OCI-LY3 (cell line): ENCODE data around the gene SLC35F6.

Source experiments
- CTCF ChIP-seq: fragments of 200-600, 300-600 bp; sonication (generic); IDR thresholded peaks from 2 replicates; pipeline ENCODE4 v1.5.1; 2014; ENCODE audit warnings: antibody characterized with exemption, low read length, low read depth
- EZH2phosphoT487 ChIP-seq: fragments of 200-600 bp; shearing (Covaris generic); IDR thresholded peaks from 2 replicates; pipeline ENCODE4 v1.6.1; 2018; ENCODE audit warnings: antibody characterized with exemption, mixed run types, low read depth

DNA sequence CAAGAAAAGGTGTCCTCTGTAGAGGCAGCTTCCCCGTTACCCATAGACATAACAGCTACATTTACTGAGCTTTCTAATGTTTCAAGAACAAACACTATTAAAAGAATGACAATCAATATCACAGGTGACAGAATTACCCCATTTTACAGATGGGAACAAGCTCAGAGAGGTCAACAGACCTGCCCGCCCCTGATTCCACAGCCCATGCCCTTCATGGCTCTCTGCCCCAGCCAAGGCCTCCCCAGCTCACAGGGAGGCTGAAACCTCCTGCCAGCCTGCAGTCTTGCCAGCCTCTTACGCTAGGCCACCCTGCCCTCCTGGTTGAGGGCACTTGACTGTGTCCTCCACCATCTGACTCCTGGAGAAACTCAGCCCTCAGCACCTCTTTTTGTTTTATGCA lies 19.1 kb upstream of the SLC35F6 start:
- TF ChIP-seq CTCF (no peak), EZH2phosphoT487 (no peak)
